GM12875 (cell line): Measurements from ENCODE around the gene GRIK3.

Experiments used
- H3K4me3 ChIP-seq: one replicate; pipeline ENCODE4 v1.5.1; 2011; ENCODE audit warnings: low read depth, low read length, control low read depth
- CTCF ChIP-seq: IDR thresholded peaks from 2 replicates; pipeline ENCODE4 v1.5.1; 2011; ENCODE audit warnings: low read depth, mild to moderate bottlenecking, control low read depth, inconsistent platforms, low read length, moderate library complexity, borderline replicate concordance; ENCODE audit not compliant: insufficient read depth

GRIK3 gene

GRCh38 chr1:37031871-37032270 lies 2.4 kb downstream of the GRIK3 start:
- TF ChIP-seq CTCF = no peak
- H3K4me3 ChIP-seq = no peak overlapping the region

- no peak for TF ChIP-seq CTCF
- H3K4me3 ChIP-seq = no peak overlapping the region
Measured at GRCh38 chr1:37031429-37031828, 2.9 kb downstream of the GRIK3 start.

- no peak overlapping the region for H3K4me3 ChIP-seq
- TF ChIP-seq CTCF = no peak
Measured at GRCh38 chr1:37028981-37029617, 5.2 kb downstream of the GRIK3 start.

GRCh38 chr1:37021502-37021901 lies 12.8 kb downstream of the GRIK3 start:
- no peak for TF ChIP-seq CTCF
- no peak overlapping the region for H3K4me3 ChIP-seq

GRCh38 chr1:37020653-37021277 lies 13.6 kb downstream of the GRIK3 start:
- TF ChIP-seq CTCF = no peak
- no peak overlapping the region for H3K4me3 ChIP-seq

- TF ChIP-seq CTCF = no peak
- H3K4me3 ChIP-seq = no peak overlapping the region
Measured at GRCh38 chr1:37018510-37018909, 15.8 kb downstream of the GRIK3 start.

- no peak for TF ChIP-seq CTCF
- no peak overlapping the region for H3K4me3 ChIP-seq
Measured at GRCh38 chr1:37017720-37018119, 16.6 kb downstream of the GRIK3 start.
